AG09319 (cell line): ENCODE measurements around the gene DNAH7.

Experiments used
- DNase-seq: peaks from one replicate; pipeline ENCODE4 v3.0.0-alpha.2; 2010; ENCODE audit warnings: low read depth; ENCODE audit errors: extremely low read depth
- CTCF ChIP-seq: IDR thresholded peaks from 2 replicates; pipeline ENCODE4 v1.5.1; 2011; ENCODE audit warnings: low read depth, mild to moderate bottlenecking, inconsistent platforms, low read length, moderate library complexity

DNAH7 gene

DNA sequence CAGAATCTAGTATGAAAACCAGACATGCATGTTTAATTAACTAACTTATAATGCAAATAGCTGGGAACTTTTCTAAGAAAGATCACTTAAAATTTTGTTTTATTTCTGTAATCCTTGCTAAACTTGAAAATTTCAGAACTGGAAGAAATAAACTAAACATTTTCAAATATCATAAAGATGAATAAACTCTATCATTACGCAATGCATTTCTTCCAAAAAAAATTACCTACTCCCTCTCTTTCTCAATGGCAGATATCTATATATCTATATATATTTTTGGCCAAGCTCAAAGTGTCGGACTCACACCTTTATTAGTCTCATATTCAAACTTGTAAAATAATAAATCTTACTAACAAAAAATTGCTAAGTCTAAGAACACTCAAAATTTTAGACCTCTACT lies 253.6 kb downstream of the DNAH7 start:
- no peak for TF ChIP-seq CTCF
- DNase-seq = no peak

GRCh38 chr2:195813421-195813820 lies 255.2 kb downstream of the DNAH7 start:
- DNase-seq = no peak
- no peak for TF ChIP-seq CTCF

DNA sequence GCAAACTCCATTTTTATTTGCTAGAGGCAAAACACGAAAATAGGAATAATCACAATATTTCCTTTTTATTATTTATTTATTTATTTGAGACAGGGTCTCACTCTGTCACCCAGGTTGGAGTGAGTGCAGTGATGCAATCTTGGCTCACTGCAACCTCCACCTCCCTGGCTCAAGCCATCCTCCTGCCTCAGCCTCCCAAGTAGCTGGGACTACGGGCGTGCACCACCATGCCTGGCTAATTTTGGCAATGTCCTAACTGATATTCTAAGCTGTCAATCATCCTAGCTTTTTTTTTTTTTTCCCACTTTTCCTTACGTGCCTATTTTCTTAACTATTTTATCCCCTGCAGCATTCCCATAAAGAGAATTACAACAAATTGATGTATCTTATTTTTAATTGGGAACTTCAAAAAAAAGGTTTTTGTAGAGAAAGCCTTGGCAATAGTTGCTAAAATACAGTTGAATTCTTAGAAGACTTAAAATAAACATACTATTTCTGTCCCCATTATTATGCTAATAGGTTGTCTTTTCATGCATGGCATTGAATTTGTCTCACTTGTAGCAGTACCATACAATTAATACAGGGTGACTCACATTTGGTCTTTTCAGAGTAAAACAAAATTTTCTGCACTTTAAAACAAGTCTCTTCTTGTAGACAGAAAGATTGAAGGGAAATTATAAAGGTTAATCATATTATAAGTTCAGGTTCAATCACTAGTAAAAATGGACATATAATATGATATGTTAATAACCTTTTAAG lies 258.1 kb downstream of the DNAH7 start:
- TF ChIP-seq CTCF = no peak
- DNase-seq = no peak

- DNase-seq = no peak
- TF ChIP-seq CTCF = no peak
Measured at GRCh38 chr2:195808189-195808588, 260.4 kb downstream of the DNAH7 start.

- TF ChIP-seq CTCF = no peak
Measured at GRCh38 chr2:195805283-195805976, 263.2 kb downstream of the DNAH7 start.

GRCh38 chr2:195795879-195796278 lies 272.8 kb downstream of the DNAH7 start:
- no peak for TF ChIP-seq CTCF
- no peak for DNase-seq

More at GRCh38 chr2:195805283-195805976, 263.2 kb downstream of the DNAH7 start:
- no peak for DNase-seq

DNA sequence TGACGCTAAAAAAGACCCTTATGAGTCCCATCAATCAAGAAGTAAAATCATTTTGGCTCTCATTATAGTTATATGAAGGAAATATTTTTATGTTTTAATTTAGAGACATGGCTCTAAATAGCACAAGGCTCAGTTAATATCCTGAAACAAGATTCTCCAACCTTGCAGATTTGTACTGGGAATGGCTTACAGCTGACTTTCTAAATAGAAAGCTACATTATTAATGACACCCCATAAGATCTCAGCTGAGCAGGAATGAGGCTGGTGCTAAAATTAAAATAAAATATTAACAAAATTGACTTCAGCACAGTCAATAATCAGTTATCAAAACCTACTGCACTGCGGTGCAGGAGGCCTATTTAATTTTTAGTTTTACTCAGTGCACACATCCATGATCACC lies 274.8 kb downstream of the DNAH7 start:
- TF ChIP-seq CTCF = no peak

More for the DNA sequence above, 274.8 kb downstream of the DNAH7 start:
- DNase-seq = no peak
